ENCODE results near the gene SNX1. TPM values are rescaled to one million over a fixed set of nuclear protein-coding genes. Genes with fewer than 3 reads are reported as not detected.
A peak's percentile ranks its signal among the peaks of the same experiment; 100 is the strongest.

The SNX1 gene
- polyA plus RNA-seq, 1 donor from 2014 or later: 44.7 TPM

DNA sequence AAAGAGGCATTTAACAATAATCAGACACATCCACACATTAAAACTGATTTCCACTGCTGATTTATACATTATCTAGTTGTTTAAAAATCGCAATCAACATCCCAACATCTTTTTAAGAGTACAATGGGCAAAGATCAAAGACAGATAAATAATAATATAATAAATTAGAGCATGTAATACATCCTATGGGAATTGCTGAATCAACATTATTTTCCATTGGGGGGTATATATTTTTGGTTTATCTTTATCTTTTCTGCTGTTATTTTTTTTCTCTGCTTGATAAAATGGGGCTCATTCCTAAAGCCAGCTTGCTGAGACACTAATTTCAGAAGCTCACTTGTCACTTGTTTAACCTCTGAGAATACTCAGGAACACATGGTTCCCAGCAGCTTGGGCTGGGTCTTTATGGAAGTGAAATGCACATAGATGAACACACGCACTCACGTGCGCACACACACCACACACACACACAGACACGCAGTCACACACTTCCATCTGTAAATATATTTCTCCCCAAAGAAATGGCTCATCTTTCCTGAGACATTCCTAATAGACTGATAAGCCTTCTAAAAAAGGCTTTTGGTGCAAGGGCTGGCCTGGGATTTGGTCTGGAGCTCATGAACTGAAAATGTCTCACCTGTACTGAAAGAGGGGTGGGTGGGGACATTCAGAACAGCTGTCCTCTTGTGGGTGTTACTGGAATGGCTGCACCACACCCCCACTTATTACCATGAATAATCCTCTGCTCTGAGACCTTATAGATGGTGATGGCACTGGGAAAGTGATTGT is 70.5 kb downstream of the SNX1 start:
- peaks cover 10% of the 10 kb centered on the region for H3K79me2 ChIP-seq (replicated peaks; ENCODE audit: insufficient read depth, low read length)
- no peaks in the 10 kb centered on the region for H4K20me1 ChIP-seq (ENCODE audit: insufficient read depth)
- H2AFZ ChIP-seq (ENCODE audit: low read depth, low read length): no peak overlapping the region
- no peaks in the 10 kb centered on the region for H3F3A ChIP-seq (ENCODE audit: insufficient read depth, low read length, poor library complexity, severe bottlenecking)
- no peaks in the 10 kb centered on the region for H3K9me3 ChIP-seq (ENCODE audit: low read length)
- no peak for TF ChIP-seq POLR2AphosphoS5 (IDR thresholded peaks at IDR 0.05)
- no peak for TF ChIP-seq TAF1 (IDR thresholded peaks at IDR 0.05; ENCODE audit: low read depth)
- TF ChIP-seq REST (IDR thresholded peaks at IDR 0.05; ENCODE audit: borderline replicate concordance): no peak
- TF ChIP-seq SMC3 (conservative IDR thresholded peaks at IDR 0.05; ENCODE audit: poor library complexity): no peak
- no peak for TF ChIP-seq RAD21 (conservative IDR thresholded peaks at IDR 0.05)
- TF ChIP-seq MXI1 (conservative IDR thresholded peaks at IDR 0.05; ENCODE audit: poor library complexity, severe bottlenecking): no peak
- no peak for TF ChIP-seq CTCF (IDR thresholded peaks at IDR 0.05; ENCODE audit: poor library complexity, severe bottlenecking)
- TF ChIP-seq EZH2 (IDR thresholded peaks at IDR 0.05; ENCODE audit: borderline replicate concordance, insufficient read depth, low read length, poor library complexity, severe bottlenecking): no peak
- no peak for TF ChIP-seq EP300 (conservative IDR thresholded peaks at IDR 0.05; ENCODE audit: poor library complexity, severe bottlenecking)
- H3K9me2 ChIP-seq (ENCODE audit: insufficient read depth, low read length): no peaks in the 10 kb centered on the region
- H3K27me3 ChIP-seq (ENCODE audit: insufficient read depth, low read depth, low read length): no peaks in the 10 kb centered on the region
- no peak overlapping the region for H3K4me3 ChIP-seq (ENCODE audit: low read length)
- no peak overlapping the region for H3K9ac ChIP-seq (ENCODE audit: low read length)
- no peak overlapping the region for H3K27ac ChIP-seq (ENCODE audit: low read length)
- H3K36me3 ChIP-seq (ENCODE audit: insufficient read depth, low read length): no peaks in the 10 kb centered on the region
- H3K4me2 ChIP-seq (ENCODE audit: low read length): no peak overlapping the region

DNA sequence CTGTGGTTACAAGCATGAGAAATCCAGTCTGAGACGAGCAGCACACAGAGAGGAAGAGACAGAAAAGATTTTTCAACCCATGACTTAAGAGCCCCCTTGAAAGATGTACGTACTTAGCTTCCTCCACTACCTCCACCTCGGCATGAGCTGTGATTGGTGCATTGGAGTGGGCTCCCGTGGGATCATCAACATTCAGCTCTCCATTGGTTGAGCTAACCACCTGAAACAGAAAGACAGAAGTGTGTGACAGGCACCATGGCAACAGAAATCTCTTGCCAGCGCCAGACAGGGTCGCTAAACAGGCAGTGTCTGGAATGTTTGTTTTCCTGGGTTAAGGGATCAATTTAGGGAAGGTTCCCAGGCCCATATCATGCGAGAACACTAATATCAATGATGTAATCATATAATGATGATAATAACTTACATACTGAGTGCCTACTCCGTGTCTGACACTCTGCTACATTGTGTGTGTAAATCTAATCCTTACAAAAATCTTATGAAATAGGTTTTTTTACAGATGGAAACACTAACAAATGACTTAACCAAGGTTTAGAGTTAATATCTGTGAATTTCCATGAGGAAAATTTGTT is 84.5 kb downstream of the SNX1 start:
- no peaks in the 10 kb centered on the region for H3K27me3 ChIP-seq (ENCODE audit: insufficient read depth, low read depth, low read length)
- H3K4me2 ChIP-seq (ENCODE audit: low read length): peak overlapping the region; percentile 88
- peak overlapping the region; percentile 0 for H2AFZ ChIP-seq (ENCODE audit: low read depth, low read length)
- H3K27ac ChIP-seq (ENCODE audit: low read length): peak overlapping the region; percentile 95
- H3F3A ChIP-seq (ENCODE audit: insufficient read depth, low read length, poor library complexity, severe bottlenecking): no peaks in the 10 kb centered on the region
- H3K9me2 ChIP-seq (ENCODE audit: insufficient read depth, low read length): no peaks in the 10 kb centered on the region
- H3K9ac ChIP-seq (ENCODE audit: low read length): peak overlapping the region; percentile 69
- H3K4me3 ChIP-seq (ENCODE audit: low read length): peak overlapping the region; percentile 61
- peaks cover 1% of the 10 kb centered on the region for H3K36me3 ChIP-seq (ENCODE audit: insufficient read depth, low read length)
- TF ChIP-seq CTCF (IDR thresholded peaks at IDR 0.05; ENCODE audit: poor library complexity, severe bottlenecking) (no peak), MXI1 (conservative IDR thresholded peaks at IDR 0.05; ENCODE audit: poor library complexity, severe bottlenecking) (peak; percentile 54), SMC3 (conservative IDR thresholded peaks at IDR 0.05; ENCODE audit: poor library complexity) (no peak), POLR2AphosphoS5 (IDR thresholded peaks at IDR 0.05) (peak; percentile 54), REST (IDR thresholded peaks at IDR 0.05; ENCODE audit: borderline replicate concordance) (peak; percentile 44), EP300 (conservative IDR thresholded peaks at IDR 0.05; ENCODE audit: poor library complexity, severe bottlenecking) (peak; percentile 63)
- no peaks in the 10 kb centered on the region for H3K79me2 ChIP-seq (replicated peaks; ENCODE audit: insufficient read depth, low read length)
- H3K9me3 ChIP-seq (ENCODE audit: low read length): no peaks in the 10 kb centered on the region
- no peaks in the 10 kb centered on the region for H4K20me1 ChIP-seq (ENCODE audit: insufficient read depth)
